Body of pancreas (tissue), 4 donors: ENCODE data around the gene SMAD4. TPM values are rescaled to one million over a fixed set of nuclear protein-coding genes. Genes with fewer than 3 reads are reported as not detected.
A peak's percentile ranks its signal among the peaks of the same experiment; 100 is the strongest.
"Not testable (repeated sequence)": the region's sequence is repeated elsewhere in the genome, so short reads cannot be mapped to it uniquely, and the experiment has no call there.

ENCODE experiments used
- ATAC-seq: fragments of 150-250 bp; one replicate; pipeline ENCODE4 v1.9.1; 2016
- DNase-seq, 4 donors: peaks; one replicate each; pipeline ENCODE4 v3.0.0-alpha.2; 2019
- H3K27ac ChIP-seq, 4 donors: fragments of 200-600 bp; sonication (generic); 1 replicate in 3 of 4; 2 replicates in 1 of 4; pipeline versions ENCODE4 v1.5.1 to v1.6.1; 2016 to 2019; ENCODE audit warnings: mild to moderate bottlenecking in 1 of 4, mixed read lengths in 1 of 4, moderate library complexity in 1 of 4
- H3K27me3 ChIP-seq, 2 donors: fragments of 200-600 bp; sonication (generic); one replicate each; pipeline ENCODE4 v1.6.0; 2016; ENCODE audit warnings: mild to moderate bottlenecking in 1 of 2
- H3K36me3 ChIP-seq, 2 donors: fragments of 200-600 bp; sonication (generic); replicated peaks in 1 of 2; 2 replicates each; pipeline ENCODE4 v1.5.1; 2016; ENCODE audit warnings: low read depth in 2 of 2; ENCODE audit not compliant: insufficient read depth in 1 of 2
- H3K4me1 ChIP-seq: fragments of 200-600 bp; sonication (generic); one replicate; pipeline ENCODE4 v1.6.0; 2016
- H3K4me3 ChIP-seq, 2 donors: fragments of 200-600 bp; sonication (generic); 1 replicate in 1 of 2; 2 replicates in 1 of 2; pipeline ENCODE4 v1.5.1; 2016 to 2019
- H3K9me3 ChIP-seq, 3 donors: fragments of 200-600 bp; sonication (generic); 1 replicate in 2 of 3; 2 replicates in 1 of 3; pipeline ENCODE4 v1.5.1; 2016
- CTCF ChIP-seq, 7 experiments: fragments of 450-650 bp in 4 of 7; fragments of 200-600 bp in 3 of 7; sonication (generic) in 3 of 7; IDR thresholded peaks; one replicate each; pipeline ENCODE4 v1.5.1; 2016 to 2019; ENCODE audit warnings: antibody characterized with exemption in 7 of 7
- POLR2A ChIP-seq, 3 donors: fragments of 450-650 bp; IDR thresholded peaks; one replicate each; pipeline ENCODE4 v1.6.1; 2016; ENCODE audit warnings: antibody characterized with exemption in 3 of 3, mild to moderate bottlenecking in 2 of 3
- WGBS, 2 donors: methylation state at CpG; one replicate each; pipeline ENCODE4 v1.1.5; 2017; 5-methylcytosine and 5-hydroxymethylcytosine counted together
- intact Hi-C: fragments of 100-400 bp; cut with DNase I; formaldehyde crosslinking; loops from one replicate; pipeline ENCODE4 v1.15.1; 2023
- total RNA-seq, 2 donors: library from RNA; depleted of rRNA; stranded (reverse); fragments of >200 nt; gene quantifications; one replicate each; pipeline ENCODE4 v1.1.0, GENCODE V29; 2016

The SMAD4 gene
- total RNA-seq, 2 donors from 2014 or later, result 78.6 to 173 TPM

- no peak for ATAC-seq
- intact Hi-C loops, result no loop called here
- H3K27ac ChIP-seq, result no peak overlapping the region
- TF ChIP-seq POLR2A (IDR thresholded peaks at IDR 0.05), result no peak
- no peaks in the 10 kb centered on the region for H3K36me3 ChIP-seq
- 74 to 87% methylated on average over 8 of the region's 8 CpGs for WGBS, 2 donors
- no peaks in the 10 kb centered on the region for H3K4me1 ChIP-seq
- no peaks in the 10 kb centered on the region for H3K9me3 ChIP-seq
- no peaks in the 10 kb centered on the region for H3K27me3 ChIP-seq
- no peak overlapping the region for H3K4me3 ChIP-seq
- DNase-seq, result no peak
Measured at GRCh38 chr18:51100385-51101120, 70.5 kb downstream of the SMAD4 start.

- Histone ChIP-seq H3K4me3 (no peak overlapping the region), H3K27ac (no peak overlapping the region), H3K9me3 (no peaks in the 10 kb centered on the region), H3K4me1 (peaks cover 5% of the 10 kb centered on the region), H3K36me3 (no peaks in the 10 kb centered on the region), H3K27me3 (no peaks in the 10 kb centered on the region)
- DNase-seq (peak in 1 of 4 donors; percentile 11), ATAC-seq (no peak)
- intact Hi-C loops, result no loop called here
- 43 to 58% methylated on average over 5 to 6 of the region's 6 CpGs for WGBS, 2 donors
- TF ChIP-seq CTCF (IDR thresholded peaks at IDR 0.05) (no peak), POLR2A (IDR thresholded peaks at IDR 0.05) (no peak)
Measured at GRCh38 chr18:51107082-51107481, 77.1 kb downstream of the SMAD4 start.

GRCh38 chr18:51107598-51108305 is 77.7 kb downstream of the SMAD4 start:
- intact Hi-C loops, result no loop called here
- Histone ChIP-seq H3K9me3 (no peaks in the 10 kb centered on the region), H3K27ac (no peak overlapping the region), H3K27me3 (no peaks in the 10 kb centered on the region), H3K4me1 (peaks cover 5% of the 10 kb centered on the region), H3K4me3 (no peak overlapping the region), H3K36me3 (no peaks in the 10 kb centered on the region)
- 55 to 57% methylated on average over 9 of the region's 9 CpGs for WGBS, 2 donors
- DNase-seq, result no peak
- TF ChIP-seq CTCF (IDR thresholded peaks at IDR 0.05) (no peak), POLR2A (IDR thresholded peaks at IDR 0.05) (no peak)
- ATAC-seq, result no peak

- WGBS, 2 donors, result 67 to 71% methylated on average over 5 of the region's 5 CpGs
- intact Hi-C loops, result no loop called here
- TF ChIP-seq CTCF (IDR thresholded peaks at IDR 0.05) (no peak), POLR2A (IDR thresholded peaks at IDR 0.05) (no peak)
- Histone ChIP-seq H3K4me1 (peaks cover 5% of the 10 kb centered on the region), H3K27ac (no peak overlapping the region), H3K36me3 (no peaks in the 10 kb centered on the region), H3K4me3 (no peak overlapping the region), H3K9me3 (no peaks in the 10 kb centered on the region), H3K27me3 (no peaks in the 10 kb centered on the region)
- DNase-seq, result no peak
- ATAC-seq, result no peak
Measured at GRCh38 chr18:51108330-51108729, 78.3 kb downstream of the SMAD4 start.

- H3K9me3 ChIP-seq, result no peaks in the 10 kb centered on the region
- H3K27ac ChIP-seq, result no peak overlapping the region
- H3K4me1 ChIP-seq, result peaks cover 5% of the 10 kb centered on the region
- H3K36me3 ChIP-seq, result no peaks in the 10 kb centered on the region
- intact Hi-C loops, result no loop called here
- H3K4me3 ChIP-seq, result no peak overlapping the region
- no peaks in the 10 kb centered on the region for H3K27me3 ChIP-seq
- peak; percentile 54 to 77 (median 71) for DNase-seq
- 25 to 30% methylated on average over 4 to 38 of the region's 42 CpGs for WGBS, 2 donors
- TF ChIP-seq CTCF (IDR thresholded peaks at IDR 0.05) (peak; percentile 89 to 97 (median 93)), POLR2A (IDR thresholded peaks at IDR 0.05) (no peak)
- ATAC-seq, result peak; percentile 89
Measured at GRCh38 chr18:51110073-51110797, 80.2 kb downstream of the SMAD4 start.

- H3K27me3 ChIP-seq, H3K4me3 ChIP-seq, DNase-seq, H3K4me1 ChIP-seq, H3K36me3 ChIP-seq, ATAC-seq, H3K27ac ChIP-seq, H3K9me3 ChIP-seq, intact Hi-C loops: not testable (repeated sequence)
- WGBS, 2 donors, result 96 to 100% methylated on average over 8 to 24 of the region's 24 CpGs
Measured at GRCh38 chr18:51111633-51112355, 81.8 kb downstream of the SMAD4 start.

- H3K4me3 ChIP-seq, H3K27ac ChIP-seq, DNase-seq, ATAC-seq, H3K27me3 ChIP-seq, intact Hi-C loops, H3K36me3 ChIP-seq, H3K9me3 ChIP-seq, H3K4me1 ChIP-seq: not testable (repeated sequence)
- WGBS, 2 donors, result 98 to 100% methylated on average over 1 to 10 of the region's 25 CpGs
Measured at GRCh38 chr18:51116996-51117395, 87.0 kb downstream of the SMAD4 start.
